ENCODE measurements around the gene TMEM87A.
"Not testable (repeated sequence)": the region's sequence is repeated elsewhere in the genome, so short reads cannot be mapped to it uniquely, and the experiment has no call there.

Gene TMEM87A

GRCh38 chr15:42306681-42307080 is 33.4 kb upstream of the TMEM87A start:
- Histone ChIP-seq H3K9ac (ENCODE audit: low read length) (no peak overlapping the region), H4K20me1 (ENCODE audit: insufficient read depth, low read length) (no peaks in the 10 kb centered on the region), H3K4me2 (ENCODE audit: low read depth, low read length) (no peak overlapping the region), H3K36me3 (replicated peaks; ENCODE audit: insufficient read depth, low read length) (no peaks in the 10 kb centered on the region), H3K27ac (ENCODE audit: low read length) (no peak overlapping the region), H3K9me2 (replicated peaks; ENCODE audit: insufficient read depth, low read length) (no peaks in the 10 kb centered on the region), H2AFZ (ENCODE audit: low read length) (no peak overlapping the region), H3F3A (ENCODE audit: insufficient read depth, low read length) (no peaks in the 10 kb centered on the region), H3K9me3 (replicated peaks; ENCODE audit: insufficient read depth, low read length) (no peaks in the 10 kb centered on the region), H3K27me3 (replicated peaks; ENCODE audit: insufficient read depth, low read length) (no peaks in the 10 kb centered on the region), H3K79me2 (ENCODE audit: low read length) (no peaks in the 10 kb centered on the region), H3K4me3 (ENCODE audit: low read length) (no peak overlapping the region), H3K4me1 (ENCODE audit: low read length) (no peaks in the 10 kb centered on the region)
- no peak for DNase-seq
- no peak for TF ChIP-seq EZH2 (optimal IDR thresholded peaks at IDR 0.05; ENCODE audit: low read depth, low read length)

GRCh38 chr15:42301004-42301403 is 27.8 kb upstream of the TMEM87A start:
- H3K27ac ChIP-seq (ENCODE audit: low read length); H3K4me1 ChIP-seq (ENCODE audit: low read length); H3K79me2 ChIP-seq (ENCODE audit: low read length); H3K36me3 ChIP-seq (replicated peaks; ENCODE audit: insufficient read depth, low read length); H2AFZ ChIP-seq (ENCODE audit: low read length); H3K27me3 ChIP-seq (replicated peaks; ENCODE audit: insufficient read depth, low read length); H3F3A ChIP-seq (ENCODE audit: insufficient read depth, low read length); H4K20me1 ChIP-seq (ENCODE audit: insufficient read depth, low read length); H3K9me2 ChIP-seq (replicated peaks; ENCODE audit: insufficient read depth, low read length); H3K4me2 ChIP-seq (ENCODE audit: low read depth, low read length); H3K9me3 ChIP-seq (replicated peaks; ENCODE audit: insufficient read depth, low read length); H3K9ac ChIP-seq (ENCODE audit: low read length); DNase-seq; H3K4me3 ChIP-seq (ENCODE audit: low read length): not testable (repeated sequence)

GRCh38 chr15:42289166-42289565 is 15.9 kb upstream of the TMEM87A start:
- Histone ChIP-seq H3K79me2 (ENCODE audit: low read length) (no peaks in the 10 kb centered on the region), H4K20me1 (ENCODE audit: insufficient read depth, low read length) (no peaks in the 10 kb centered on the region), H3K9me3 (replicated peaks; ENCODE audit: insufficient read depth, low read length) (no peaks in the 10 kb centered on the region), H2AFZ (ENCODE audit: low read length) (no peak overlapping the region), H3K27ac (ENCODE audit: low read length) (no peak overlapping the region), H3K4me2 (ENCODE audit: low read depth, low read length) (no peak overlapping the region), H3K4me1 (ENCODE audit: low read length) (no peaks in the 10 kb centered on the region), H3K36me3 (replicated peaks; ENCODE audit: insufficient read depth, low read length) (no peaks in the 10 kb centered on the region), H3F3A (ENCODE audit: insufficient read depth, low read length) (no peaks in the 10 kb centered on the region), H3K9me2 (replicated peaks; ENCODE audit: insufficient read depth, low read length) (no peaks in the 10 kb centered on the region), H3K27me3 (replicated peaks; ENCODE audit: insufficient read depth, low read length) (no peaks in the 10 kb centered on the region), H3K4me3 (ENCODE audit: low read length) (no peak overlapping the region), H3K9ac (ENCODE audit: low read length) (no peak overlapping the region)
- DNase-seq = no peak
- no peak for TF ChIP-seq EZH2phosphoT487 (IDR thresholded peaks at IDR 0.05; ENCODE audit: low read length)
- TF ChIP-seq EZH2 (optimal IDR thresholded peaks at IDR 0.05; ENCODE audit: low read depth, low read length) = no peak
- no peak for TF ChIP-seq CTCF (IDR thresholded peaks at IDR 0.05; ENCODE audit: low read length)

GRCh38 chr15:42287931-42288330 is 14.7 kb upstream of the TMEM87A start:
- Histone ChIP-seq H4K20me1 (ENCODE audit: insufficient read depth, low read length) (no peaks in the 10 kb centered on the region), H3F3A (ENCODE audit: insufficient read depth, low read length) (no peaks in the 10 kb centered on the region), H3K4me1 (ENCODE audit: low read length) (no peaks in the 10 kb centered on the region), H3K4me2 (ENCODE audit: low read depth, low read length) (no peak overlapping the region), H3K9me3 (replicated peaks; ENCODE audit: insufficient read depth, low read length) (no peaks in the 10 kb centered on the region), H2AFZ (ENCODE audit: low read length) (no peak overlapping the region), H3K9me2 (replicated peaks; ENCODE audit: insufficient read depth, low read length) (no peaks in the 10 kb centered on the region), H3K36me3 (replicated peaks; ENCODE audit: insufficient read depth, low read length) (no peaks in the 10 kb centered on the region), H3K27ac (ENCODE audit: low read length) (no peak overlapping the region), H3K79me2 (ENCODE audit: low read length) (no peaks in the 10 kb centered on the region), H3K27me3 (replicated peaks; ENCODE audit: insufficient read depth, low read length) (no peaks in the 10 kb centered on the region), H3K4me3 (ENCODE audit: low read length) (no peak overlapping the region), H3K9ac (ENCODE audit: low read length) (no peak overlapping the region)
- TF ChIP-seq EZH2phosphoT487 (IDR thresholded peaks at IDR 0.05; ENCODE audit: low read length) (no peak), EZH2 (optimal IDR thresholded peaks at IDR 0.05; ENCODE audit: low read depth, low read length) (no peak), CTCF (IDR thresholded peaks at IDR 0.05; ENCODE audit: low read length) (no peak)
- no peak for DNase-seq

Data from MM.1S (cell line).